Gastroesophageal sphincter (tissue), 4 donors: ENCODE measurements around the gene LDLRAD3. TPM values are rescaled to one million over a fixed set of nuclear protein-coding genes. Genes with fewer than 3 reads are reported as not detected.

Experiments used
- ATAC-seq: fragments of 150-250 bp; one replicate; pipeline ENCODE4 v1.9.1; 2016; ENCODE audit warnings: mild to moderate bottlenecking, moderate library complexity
- H3K27ac ChIP-seq, 4 donors: fragments of 200-600 bp; sonication (generic) in 3 of 4; 1 replicate in 3 of 4; 2 replicates in 1 of 4; pipeline ENCODE4 v1.5.1; 2016 to 2019
- H3K27me3 ChIP-seq: fragments of 200-600 bp; sonication (generic); one replicate; pipeline ENCODE4 v1.5.1; 2019
- H3K36me3 ChIP-seq, 2 donors: fragments of 200-600 bp; sonication (generic); one replicate each; pipeline ENCODE4 v1.5.1; 2019; ENCODE audit warnings: control low read depth in 1 of 2
- H3K4me1 ChIP-seq, 3 donors: fragments of 200-600 bp; sonication (generic); 1 replicate in 2 of 3; 2 replicates in 1 of 3; pipeline ENCODE4 v1.5.1; 2016 to 2019; ENCODE audit warnings: control low read depth in 2 of 3
- H3K4me3 ChIP-seq, 2 donors: fragments of 200-600 bp; sonication (generic); one replicate each; pipeline ENCODE4 v1.5.1; 2019; ENCODE audit warnings: mild to moderate bottlenecking in 1 of 2, moderate library complexity in 1 of 2
- H3K9me3 ChIP-seq, 3 donors: fragments of 200-600 bp; sonication (generic); one replicate each; pipeline ENCODE4 v1.5.1; 2017 to 2019; ENCODE audit warnings: control low read depth in 2 of 3
- CTCF ChIP-seq, 4 experiments: fragments of 200-600 bp in 2 of 4; fragments of 450-650 bp in 2 of 4; sonication (generic) in 1 of 4; IDR thresholded peaks; one replicate each; pipeline ENCODE4 v1.5.1; 2017 to 2019; ENCODE audit warnings: antibody characterized with exemption in 4 of 4, mild to moderate bottlenecking in 2 of 4, moderate library complexity in 2 of 4
- EP300 ChIP-seq: sonication (generic); formaldehyde crosslinking; IDR thresholded peaks from one replicate; pipeline ENCODE4 v1.6.1; 2017; ENCODE audit warnings: antibody characterized with exemption, mild to moderate bottlenecking
- POLR2A ChIP-seq, 2 donors: fragments of 450-650 bp; IDR thresholded peaks; one replicate each; pipeline ENCODE4 v1.6.1; 2017; ENCODE audit warnings: antibody characterized with exemption in 2 of 2, mild to moderate bottlenecking in 2 of 2, moderate library complexity in 1 of 2
- POLR2AphosphoS5 ChIP-seq: sonication (generic); formaldehyde crosslinking; IDR thresholded peaks from one replicate; pipeline ENCODE4 v1.6.1; 2017; ENCODE audit warnings: antibody characterized with exemption
- WGBS, 2 donors: methylation state at CpG; one replicate each; pipeline ENCODE4 v1.1.5; 2018; ENCODE audit warnings: low coverage in 1 of 2; 5-methylcytosine and 5-hydroxymethylcytosine counted together
- total RNA-seq, 4 donors: library from RNA; depleted of rRNA; stranded (reverse); fragments of >200 nt; gene quantifications; one replicate each; pipeline ENCODE4 v1.1.0, GENCODE V29; 2016

LDLRAD3 gene
- total RNA-seq, 4 donors from 2014 or later, result 4.0 to 8.9 (median 7.2) TPM

DNA sequence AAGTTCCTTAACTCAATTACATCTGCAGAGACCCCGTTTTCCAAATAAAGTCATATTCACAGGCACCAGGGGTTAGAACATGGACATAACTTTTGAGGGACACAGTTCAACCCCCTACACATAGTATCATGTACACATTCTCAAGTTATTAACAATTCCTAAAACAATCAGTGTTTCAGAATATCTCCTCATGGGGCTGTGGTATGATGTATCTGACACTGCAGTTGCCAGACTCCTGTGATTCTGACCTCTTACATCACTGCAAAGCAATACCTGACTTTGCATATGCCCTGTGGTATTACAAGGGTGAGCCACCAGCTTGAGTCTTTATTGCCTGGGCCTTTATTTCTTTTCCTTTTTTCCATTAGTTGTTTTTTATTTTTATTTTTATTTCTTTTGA lies 203.6 kb downstream of the LDLRAD3 start:
- 55% methylated on average over 1 of the region's 1 CpG; no CpG with 5 or more reads in 1 of the 2 donors for WGBS, 2 donors
- TF ChIP-seq CTCF (IDR thresholded peaks at IDR 0.05), result no peak
- TF ChIP-seq EP300, result no peak
- TF ChIP-seq POLR2AphosphoS5, result no peak
- TF ChIP-seq POLR2A (IDR thresholded peaks at IDR 0.05), result no peak
- Histone ChIP-seq H3K27ac (no peak overlapping the region), H3K4me3 (no peak overlapping the region), H3K4me1 (peaks cover 0 to 11% (median 0%) of the 10 kb centered on the region in 3 donors), H3K9me3 (no peaks in the 10 kb centered on the region), H3K36me3 (no peaks in the 10 kb centered on the region), H3K27me3 (no peaks in the 10 kb centered on the region)
- ATAC-seq, result no peak

GRCh38 chr11:36148701-36149100 lies 204.8 kb downstream of the LDLRAD3 start:
- peaks cover 0 to 11% (median 0%) of the 10 kb centered on the region in 3 donors for H3K4me1 ChIP-seq
- no peak overlapping the region for H3K4me3 ChIP-seq
- no peaks in the 10 kb centered on the region for H3K27me3 ChIP-seq
- ATAC-seq, result no peak
- no peaks in the 10 kb centered on the region for H3K36me3 ChIP-seq
- H3K9me3 ChIP-seq, result no peaks in the 10 kb centered on the region
- TF ChIP-seq CTCF (IDR thresholded peaks at IDR 0.05) (no peak), EP300 (no peak), POLR2A (IDR thresholded peaks at IDR 0.05) (no peak), POLR2AphosphoS5 (no peak)
- no peak overlapping the region for H3K27ac ChIP-seq
- WGBS, 2 donors, result 100% methylated on average over 1 to 2 of the region's 3 CpGs

GRCh38 chr11:36149538-36150242 lies 205.8 kb downstream of the LDLRAD3 start:
- no peaks in the 10 kb centered on the region for H3K36me3 ChIP-seq
- no peaks in the 10 kb centered on the region for H3K27me3 ChIP-seq
- peak; percentile 92 for ATAC-seq
- H3K9me3 ChIP-seq, result no peaks in the 10 kb centered on the region
- H3K27ac ChIP-seq, result peak overlapping the region in 1 of 4 donors; percentile 30
- TF ChIP-seq POLR2AphosphoS5 (peak; percentile 70), POLR2A (IDR thresholded peaks at IDR 0.05) (no peak), EP300 (no peak), CTCF (IDR thresholded peaks at IDR 0.05) (peak in 3 of 4 experiments; percentile 6 to 31 (median 18))
- H3K4me3 ChIP-seq, result no peak overlapping the region
- WGBS, 2 donors, result 47 to 60% methylated on average over 3 of the region's 8 CpGs
- peaks cover 0 to 13% (median 0%) of the 10 kb centered on the region in 3 donors for H3K4me1 ChIP-seq

- Histone ChIP-seq H3K27ac (no peak overlapping the region), H3K4me3 (no peak overlapping the region), H3K36me3 (no peaks in the 10 kb centered on the region), H3K4me1 (peaks cover 0 to 23% (median 0%) of the 10 kb centered on the region in 3 donors), H3K27me3 (no peaks in the 10 kb centered on the region), H3K9me3 (no peaks in the 10 kb centered on the region)
- no peak for TF ChIP-seq POLR2AphosphoS5
- no peak for TF ChIP-seq EP300
- no peak for TF ChIP-seq CTCF (IDR thresholded peaks at IDR 0.05)
- TF ChIP-seq POLR2A (IDR thresholded peaks at IDR 0.05), result no peak
- WGBS, 2 donors, result 83 to 100% methylated on average over 1 to 4 of the region's 4 CpGs
- no peak for ATAC-seq
Observed at GRCh38 chr11:36150986-36151385, 207.1 kb downstream of the LDLRAD3 start.
